Stimulated activated CD8-positive, alpha-beta memory T cell treated with anti-CD3 and anti-CD28 coated beads, Interleukin-12 subunit alpha, Interleukin-12 subunit beta, amount 100 ng/mL, for 1 hour (primary cell): ENCODE results near the gene MAPK1IP1L.
A peak's percentile ranks its signal among the peaks of the same experiment; 100 is the strongest.

Source experiments
- DNase-seq: peaks from one replicate; pipeline ENCODE4 v3.0.0-alpha.2; 2020; ENCODE audit warnings: low read depth

Gene MAPK1IP1L

DNA sequence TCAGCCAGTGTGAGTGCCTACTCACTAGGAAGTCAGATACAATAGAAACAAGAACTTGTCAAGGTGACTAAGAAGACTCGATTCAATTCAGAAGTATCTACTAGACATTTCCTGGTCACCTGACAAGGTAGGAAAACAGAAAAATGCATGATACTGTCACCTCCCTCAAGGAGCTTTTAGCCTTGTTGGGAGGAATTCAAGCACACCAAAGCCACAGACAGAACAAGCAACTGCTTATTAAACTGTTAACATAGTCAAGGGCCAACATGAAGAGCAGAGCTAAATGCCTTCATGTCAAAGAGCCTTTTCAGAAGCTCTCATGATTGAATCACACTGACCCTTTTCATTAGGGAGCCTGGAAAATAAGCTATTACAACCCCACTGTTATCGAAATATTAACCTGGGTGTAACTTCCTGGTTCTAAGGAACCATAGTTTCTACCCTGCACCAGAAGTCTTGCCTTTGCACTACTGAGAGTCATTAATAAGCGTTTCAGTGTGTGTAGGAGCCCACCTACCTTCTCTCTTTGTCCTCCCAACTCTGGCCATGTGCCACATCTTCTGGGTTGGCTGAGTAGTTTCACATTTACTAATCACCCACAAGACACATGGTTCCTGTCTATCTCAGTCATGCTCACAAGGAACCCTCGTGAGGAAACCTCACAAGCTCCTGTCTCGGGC lies 46.6 kb downstream of the MAPK1IP1L start:
- no peak for DNase-seq

DNA sequence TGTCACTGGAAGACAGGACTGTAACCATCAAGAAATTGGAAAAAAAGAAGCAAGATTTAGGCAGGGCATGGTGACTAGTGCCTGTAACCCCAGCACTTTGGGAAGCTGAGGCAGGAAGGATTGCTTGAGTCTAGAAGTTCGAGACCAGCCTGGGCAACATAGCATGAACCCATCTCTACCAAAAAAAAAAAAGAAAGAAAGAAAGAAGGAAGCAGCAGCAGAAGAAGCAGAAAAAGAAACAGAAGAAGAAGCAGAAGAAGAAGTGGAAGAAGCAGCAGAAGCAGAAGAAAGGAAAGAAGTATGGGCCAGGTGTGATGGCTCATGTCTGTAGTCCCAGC lies 47.1 kb downstream of the MAPK1IP1L start:
- DNase-seq, result no peak

DNA sequence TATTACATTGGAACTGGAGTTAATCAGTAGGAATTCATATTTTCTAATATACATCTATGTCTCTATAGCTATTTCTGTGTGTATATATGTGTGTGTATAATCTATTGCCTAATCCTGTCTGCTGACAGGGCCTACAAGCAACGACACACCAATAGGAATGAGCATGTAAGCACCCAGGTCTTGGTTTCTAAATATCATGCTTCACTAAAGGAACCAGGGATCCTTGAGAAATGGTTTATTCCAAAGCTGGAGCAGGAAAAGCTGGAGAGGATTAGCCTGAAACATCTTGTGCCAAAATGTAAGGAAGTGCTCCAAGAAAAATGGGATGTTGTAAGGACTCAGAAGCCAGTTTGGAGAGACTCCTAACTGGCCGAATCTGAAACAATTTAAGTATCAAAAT lies 48.3 kb downstream of the MAPK1IP1L start:
- no peak for DNase-seq

DNA sequence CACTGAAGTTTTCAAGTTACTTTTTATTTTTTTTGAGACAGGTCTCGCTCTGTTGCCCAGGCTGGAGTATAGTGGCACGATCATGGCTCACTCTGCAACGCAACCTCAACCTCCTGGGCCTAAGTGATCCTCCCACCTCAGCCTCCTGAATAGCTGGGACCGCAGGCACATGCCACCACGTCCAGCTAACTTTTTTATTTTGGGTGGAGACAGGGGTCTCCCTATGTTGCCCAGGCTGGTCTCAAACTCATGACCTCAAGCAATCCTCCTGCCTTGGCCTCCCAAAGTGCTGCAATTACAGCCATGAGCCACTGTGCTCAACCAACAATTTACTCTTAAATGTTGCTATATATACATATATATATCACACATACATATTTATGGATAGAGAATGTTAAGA lies 50.3 kb downstream of the MAPK1IP1L start:
- no peak for DNase-seq

DNA sequence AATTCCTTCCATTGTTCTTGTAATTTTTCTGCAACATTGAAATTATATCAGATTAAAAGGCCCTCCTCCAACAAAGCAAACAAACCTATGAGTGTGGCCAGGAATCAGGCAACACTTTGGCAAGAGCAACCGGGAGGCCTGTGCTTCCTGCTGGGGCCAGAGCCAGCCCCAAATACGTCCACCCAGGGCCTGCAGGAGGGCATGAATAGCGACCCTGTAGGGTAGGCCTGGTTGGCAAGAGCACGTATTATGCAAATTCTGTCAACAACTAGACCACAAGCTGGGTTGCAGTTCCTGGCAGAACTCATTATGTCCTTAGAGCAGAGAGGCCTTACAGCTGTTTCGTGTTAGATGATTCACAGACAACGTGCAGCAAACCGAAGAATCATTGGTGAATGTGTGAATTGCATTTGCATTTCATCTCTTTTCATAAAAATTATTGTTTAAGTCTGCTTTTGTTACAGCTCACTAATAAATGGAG lies 50.7 kb downstream of the MAPK1IP1L start:
- DNase-seq, result no peak

DNA sequence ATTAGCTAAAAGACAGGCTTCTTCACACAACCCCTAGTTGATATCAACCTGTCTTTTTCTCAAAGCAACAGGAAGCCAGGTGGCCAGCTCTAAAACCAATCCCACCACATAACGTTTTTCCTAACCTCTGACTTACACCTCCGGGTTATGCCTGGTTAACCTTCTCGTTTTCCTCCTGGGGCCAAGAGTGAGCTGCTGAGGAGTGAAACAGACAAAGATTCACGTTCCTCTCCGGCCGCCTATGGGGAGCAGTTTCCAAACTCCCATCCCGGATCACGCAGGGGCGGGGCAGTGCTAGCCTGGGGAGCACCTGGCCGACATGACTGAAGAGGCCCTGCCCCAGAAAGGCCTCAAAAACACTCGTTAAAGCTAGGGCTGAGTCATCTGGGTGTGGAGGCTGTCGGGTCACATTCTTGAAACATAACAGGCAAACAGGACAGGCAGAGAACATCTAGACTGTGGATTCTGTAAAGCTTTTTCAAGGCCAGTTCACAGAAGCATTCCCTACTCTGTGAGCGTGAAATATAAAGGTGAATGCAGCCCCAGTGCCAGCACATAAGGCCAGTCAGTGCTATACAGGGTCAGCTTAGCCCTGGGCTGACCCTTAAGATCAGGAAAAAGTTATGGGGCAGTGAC lies 51.7 kb downstream of the MAPK1IP1L start:
- DNase-seq, result peak; percentile 37

DNA sequence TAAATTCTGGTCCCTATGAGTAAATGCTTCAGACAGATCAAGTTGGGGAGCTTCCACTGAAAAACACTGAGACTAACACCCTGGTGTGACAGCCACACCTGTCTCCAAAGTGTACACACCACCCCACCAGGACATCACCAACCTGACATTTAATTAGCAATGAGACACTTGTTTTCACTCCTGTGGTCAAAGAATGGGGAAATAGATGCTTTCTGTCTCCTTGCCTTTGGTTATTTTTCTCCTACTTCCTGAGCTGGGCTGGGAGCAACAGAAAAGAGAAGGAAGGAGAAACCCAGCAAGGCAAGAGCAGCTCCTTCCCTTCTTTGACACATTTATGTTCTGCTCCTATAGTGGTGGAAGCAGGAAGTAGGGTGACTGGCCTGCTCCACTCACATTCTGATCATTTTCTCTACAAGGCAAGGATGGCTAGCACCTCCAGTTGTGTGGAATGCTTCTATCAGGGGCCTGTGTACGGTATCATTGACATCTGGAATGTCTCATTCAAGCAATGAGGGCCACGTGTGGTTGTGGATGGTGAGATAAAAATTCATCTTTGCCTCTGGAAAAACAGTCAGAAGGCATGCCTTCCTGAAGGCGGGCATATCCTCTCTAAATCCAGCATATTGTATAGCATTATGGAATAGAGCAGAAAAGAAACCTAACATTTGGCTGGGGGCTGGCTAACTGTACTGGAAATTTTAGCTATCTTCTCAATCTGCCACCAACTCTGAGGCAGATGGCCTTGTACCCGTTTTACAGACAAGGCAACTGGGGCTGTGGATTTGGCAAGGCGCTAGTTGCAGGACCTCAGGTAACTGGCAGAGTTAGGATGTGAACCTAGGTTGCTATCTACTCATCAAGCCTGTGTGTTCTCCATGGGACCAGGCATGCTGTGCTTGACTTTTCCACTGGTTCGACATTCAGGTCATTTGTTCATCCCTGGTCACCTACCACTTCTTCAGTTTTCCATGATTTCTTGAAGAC lies 52.8 kb downstream of the MAPK1IP1L start:
- no peak for DNase-seq

DNA sequence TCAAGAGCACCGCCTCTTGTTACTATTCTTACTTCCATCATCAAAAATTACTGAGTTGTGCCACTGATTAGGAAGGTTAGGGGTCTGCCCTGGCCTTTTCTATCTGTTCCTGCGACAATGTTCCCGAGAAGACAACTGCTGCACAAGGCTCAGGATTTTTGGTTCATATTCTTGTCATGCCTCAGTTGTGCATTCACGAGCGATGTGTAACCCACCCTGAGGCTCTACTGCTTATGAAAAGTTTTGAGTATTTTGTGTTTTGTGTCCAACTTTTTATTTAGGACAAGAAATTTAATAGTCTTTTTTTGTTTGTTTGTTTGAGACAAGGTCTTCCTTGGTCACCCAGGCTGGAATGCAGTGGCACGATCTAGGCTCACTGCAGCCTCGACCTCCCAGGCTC lies 54.5 kb downstream of the MAPK1IP1L start:
- DNase-seq, result no peak

DNA sequence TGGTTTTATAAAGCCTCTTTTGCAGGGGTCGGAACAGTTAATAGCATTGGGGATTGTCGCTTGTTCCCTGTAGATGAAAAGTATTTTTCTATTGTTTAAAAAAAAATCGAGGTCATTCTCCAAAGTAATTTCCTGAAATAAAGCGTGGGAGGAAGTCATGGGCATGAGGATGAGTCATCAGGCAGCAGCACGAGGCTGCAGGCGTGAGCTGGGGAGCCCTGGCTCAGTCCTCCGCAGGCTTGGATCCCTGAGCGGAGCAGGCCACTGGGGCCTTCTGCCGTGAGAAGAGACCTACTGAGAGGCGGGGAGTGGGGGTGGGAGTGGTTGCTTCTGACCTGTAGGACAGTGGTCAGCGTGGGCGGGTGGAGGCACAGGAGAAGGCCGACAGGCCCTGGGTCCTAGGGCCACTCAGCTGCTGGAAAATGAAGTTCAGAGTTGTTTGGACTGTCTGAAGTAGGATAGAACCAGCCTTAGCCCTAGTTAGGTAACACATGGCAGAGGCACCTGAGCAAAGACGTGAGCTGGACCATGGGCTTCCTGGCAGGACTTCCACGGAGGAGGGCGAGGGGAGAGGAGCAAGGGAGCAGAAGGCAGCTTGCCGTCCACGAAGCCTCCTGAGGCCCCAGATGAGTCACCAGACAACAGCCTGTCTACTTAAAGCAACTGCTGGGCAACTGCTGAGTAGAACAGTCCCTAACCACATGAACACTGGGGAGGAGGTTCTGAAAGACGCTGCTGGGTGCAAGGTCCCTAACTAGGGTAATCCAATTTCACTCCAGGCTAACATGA lies 56.5 kb downstream of the MAPK1IP1L start:
- DNase-seq, result no peak

DNA sequence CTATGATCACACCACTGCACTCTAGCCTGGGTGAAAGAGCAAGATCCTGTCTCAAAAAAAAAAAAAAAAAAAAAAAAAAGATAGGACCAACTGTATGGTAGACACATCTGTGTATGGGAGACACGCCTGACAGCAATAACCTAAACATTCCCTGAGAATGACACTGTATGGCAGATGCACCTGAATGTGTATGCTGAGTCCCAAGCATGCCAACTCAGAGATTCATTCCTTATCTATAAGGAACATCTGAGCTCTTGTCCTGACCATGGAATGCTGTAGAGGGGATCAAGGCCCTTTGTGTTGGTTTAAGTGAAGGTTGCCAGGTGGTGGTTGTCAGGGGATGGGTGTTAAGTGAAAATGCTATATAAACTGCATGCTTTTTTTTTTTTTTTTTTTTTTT lies 58.4 kb downstream of the MAPK1IP1L start:
- no peak for DNase-seq

DNA sequence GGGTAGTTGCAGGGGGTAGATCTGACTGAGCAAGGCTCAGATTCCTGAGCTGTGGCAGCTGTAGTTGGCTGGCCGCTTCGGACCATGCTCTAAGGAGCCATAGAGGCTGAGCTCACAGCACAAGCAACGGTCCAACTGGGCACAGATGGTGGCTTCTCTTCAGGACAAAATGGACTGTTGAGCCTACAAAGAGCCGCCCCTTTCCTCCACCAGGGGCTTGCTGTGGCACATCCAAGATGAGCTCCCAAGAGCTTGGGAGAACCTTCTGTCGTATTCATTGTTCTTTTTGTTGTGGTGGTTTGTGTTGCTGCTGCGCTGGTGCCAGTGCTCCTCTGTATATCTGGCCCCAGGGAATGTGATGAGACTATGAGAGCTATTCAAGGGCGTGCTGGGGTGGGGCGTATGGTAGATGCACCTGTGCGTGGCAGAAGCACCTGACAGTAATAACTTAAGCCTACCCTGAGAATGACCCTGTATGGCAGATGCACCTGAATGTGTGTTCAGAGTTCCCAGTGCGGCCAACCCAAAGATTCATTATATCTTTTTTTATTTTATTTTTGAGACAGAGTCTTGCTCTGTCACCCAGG lies 59.8 kb downstream of the MAPK1IP1L start:
- DNase-seq, result no peak

DNA sequence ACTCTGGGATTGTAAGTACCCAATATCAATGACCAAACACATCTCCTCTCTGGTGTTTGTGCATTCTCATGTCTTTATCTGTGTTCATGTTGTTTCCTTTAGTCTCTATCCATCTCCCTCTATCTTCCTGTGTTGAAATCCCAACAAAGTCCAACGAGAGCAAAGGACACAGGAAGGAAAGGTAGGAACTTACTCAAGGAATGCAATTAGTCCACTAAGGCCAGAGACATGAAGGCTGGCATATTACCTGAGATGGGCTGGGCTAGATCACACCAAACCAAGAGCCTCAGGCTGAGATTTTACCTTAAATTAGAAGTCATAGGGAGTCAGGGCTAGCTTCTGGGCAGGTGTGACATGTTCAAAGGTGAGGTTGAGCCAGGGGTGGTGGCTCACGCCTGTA lies 63.3 kb downstream of the MAPK1IP1L start:
- DNase-seq, result no peak

DNA sequence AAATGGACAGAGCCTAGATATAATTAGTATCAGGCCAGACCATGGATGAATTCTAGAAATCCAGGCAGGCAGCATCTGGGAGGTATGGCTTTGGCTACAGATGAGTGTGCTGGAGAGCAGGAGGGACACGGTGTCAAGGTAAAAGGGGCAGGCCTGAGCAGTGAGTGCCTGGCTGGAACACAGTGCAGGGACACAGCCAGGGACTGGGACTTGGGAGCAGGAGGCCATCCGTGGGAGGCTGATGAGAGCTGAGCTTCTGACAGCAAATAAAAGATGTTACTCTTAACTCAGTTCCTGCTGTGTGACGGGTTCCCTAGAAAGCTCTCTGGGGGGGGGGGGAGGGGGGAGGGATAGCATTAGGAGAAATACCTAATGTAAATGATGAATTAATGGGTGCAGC lies 64.0 kb downstream of the MAPK1IP1L start:
- no peak for DNase-seq

DNA sequence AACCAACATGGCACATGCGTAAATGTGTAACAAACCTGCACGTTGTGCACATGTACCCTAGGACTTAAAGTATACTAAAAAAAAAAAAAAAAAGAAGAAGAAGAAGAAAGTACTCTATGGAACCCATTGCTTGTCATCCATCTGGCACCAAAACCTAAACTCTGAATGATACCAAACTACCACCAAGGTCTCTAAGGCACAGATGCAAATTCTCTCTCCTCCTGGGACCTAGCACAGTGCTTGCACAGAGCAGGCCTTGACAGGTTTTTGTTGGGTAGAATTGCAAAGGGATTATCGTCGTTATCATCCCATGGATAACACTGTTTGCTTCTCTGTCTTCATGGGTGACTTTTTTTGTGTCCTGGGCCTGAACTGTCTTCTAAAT lies 64.4 kb downstream of the MAPK1IP1L start:
- DNase-seq, result no peak

DNA sequence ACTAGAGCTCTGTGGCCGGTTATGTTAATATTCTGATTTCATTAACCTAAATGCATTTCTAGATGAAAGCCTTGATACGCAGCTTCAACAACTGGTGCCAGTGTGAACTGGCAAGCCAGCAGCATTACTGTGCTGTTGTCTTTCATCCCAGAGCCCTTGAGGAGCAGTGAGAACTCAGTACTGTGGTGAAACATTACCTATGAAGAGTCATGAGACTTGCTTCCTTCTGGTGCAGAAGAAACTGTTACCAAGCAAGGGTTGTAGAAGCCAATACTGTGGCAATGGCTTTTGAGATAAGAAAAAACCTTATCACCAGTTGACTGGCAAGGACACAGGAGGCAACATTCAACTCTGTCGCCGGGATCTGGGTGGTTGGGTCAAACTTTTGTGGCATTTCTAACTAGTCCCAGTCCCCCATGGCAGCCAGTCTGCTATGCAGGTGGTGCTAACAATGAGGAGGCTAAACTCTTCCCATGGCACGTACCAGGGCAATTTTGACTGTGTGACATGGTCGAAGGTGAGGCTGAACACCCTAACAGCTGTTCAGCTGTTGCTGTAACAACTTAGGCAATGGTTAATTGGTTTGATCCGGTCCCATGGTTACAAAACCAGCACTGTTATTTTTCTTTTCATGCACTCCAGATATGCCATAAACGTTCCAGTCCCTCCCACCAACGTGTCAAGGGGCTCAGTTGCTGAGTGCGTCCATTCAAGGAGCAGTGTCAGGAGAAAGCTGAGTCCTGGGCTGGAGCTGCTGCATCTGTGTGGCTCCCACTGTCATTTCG lies 65.0 kb downstream of the MAPK1IP1L start:
- no peak for DNase-seq

DNA sequence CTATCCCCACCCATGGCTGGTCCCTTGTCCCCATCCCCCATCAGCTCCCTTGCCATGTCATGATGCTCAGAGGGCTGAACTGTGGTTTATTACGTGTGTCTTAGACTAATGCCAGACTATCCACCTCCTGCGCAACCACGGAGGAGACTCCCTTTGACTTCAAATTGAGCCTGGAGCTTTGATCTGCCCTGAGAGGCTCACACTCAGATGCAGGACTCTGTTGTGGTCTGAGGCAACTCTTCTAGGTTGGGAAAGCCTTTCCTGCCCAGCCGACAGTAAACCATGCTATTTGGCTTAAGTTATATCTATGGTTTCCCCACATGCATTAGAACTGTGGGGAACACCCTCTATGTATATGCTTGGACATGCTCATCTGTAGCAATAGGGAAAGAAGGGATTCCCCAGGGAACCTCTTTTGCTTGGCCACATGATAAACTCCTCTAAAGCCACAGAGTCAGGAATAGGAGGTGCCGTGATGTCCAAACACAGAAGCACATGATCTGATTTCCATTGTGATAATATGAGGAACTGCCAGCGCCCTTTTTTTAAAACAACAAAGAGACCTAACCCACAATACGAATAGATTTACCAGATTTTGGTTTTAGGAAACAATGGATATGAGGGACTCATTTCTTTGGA lies 66.5 kb downstream of the MAPK1IP1L start:
- DNase-seq, result no peak

DNA sequence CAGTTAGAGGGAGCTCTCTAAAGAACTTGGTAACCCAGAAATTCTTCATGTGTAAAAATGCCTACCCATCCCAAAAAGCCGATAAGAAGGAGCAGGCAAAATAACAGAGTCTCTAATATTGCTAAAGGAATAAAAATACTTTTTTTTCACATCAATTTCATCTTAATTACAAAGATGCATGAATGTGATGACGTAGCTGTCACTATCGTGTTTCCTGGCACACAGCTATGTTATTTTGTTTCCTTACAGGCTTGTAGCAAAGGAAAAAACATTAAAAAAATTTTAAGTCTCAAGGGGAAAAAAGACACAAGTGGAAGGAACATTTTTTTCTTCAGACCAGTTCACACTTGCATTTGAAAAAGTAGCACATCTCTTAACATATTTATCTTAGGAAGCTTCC lies 67.3 kb downstream of the MAPK1IP1L start:
- DNase-seq, result no peak
